ENCODE measurements around the gene ARHGAP33. TPM values are rescaled to one million over a fixed set of nuclear protein-coding genes. Genes with fewer than 3 reads are reported as not detected.

ARHGAP33 gene
- polyA plus RNA-seq, 1 of the 3 experiments (the other 2 are of a cell fraction), result 7.8 TPM

DNA sequence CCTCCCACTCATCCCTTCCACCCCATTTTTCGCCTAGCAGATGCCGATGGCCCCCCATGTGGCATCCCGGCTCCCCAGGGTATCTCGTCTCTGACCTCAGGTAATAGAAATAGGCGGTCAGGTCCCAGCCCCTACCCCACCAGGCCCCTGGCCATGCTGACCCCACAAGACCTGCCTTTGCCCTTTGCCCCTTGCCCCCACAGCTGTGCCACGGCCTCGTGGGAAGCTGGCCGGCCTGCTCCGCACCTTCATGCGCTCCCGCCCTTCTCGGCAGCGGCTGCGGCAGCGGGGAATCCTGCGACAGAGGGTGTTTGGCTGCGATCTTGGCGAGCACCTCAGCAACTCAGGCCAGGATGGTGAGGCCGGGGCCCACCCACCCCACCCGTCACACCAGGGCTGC is 5.4 kb downstream of the ARHGAP33 start:
- no peaks in the 10 kb centered on the region for H3K9me3 ChIP-seq
- no peaks in the 10 kb centered on the region for H3K9me2 ChIP-seq
- H3K4me3 ChIP-seq (ENCODE audit: low read depth in 2 of 2, low read length in 1 of 2), result no peak overlapping the region
- POLR2A ChIA-PET, result no interaction called here
- TF ChIP-seq, protein P1, sequence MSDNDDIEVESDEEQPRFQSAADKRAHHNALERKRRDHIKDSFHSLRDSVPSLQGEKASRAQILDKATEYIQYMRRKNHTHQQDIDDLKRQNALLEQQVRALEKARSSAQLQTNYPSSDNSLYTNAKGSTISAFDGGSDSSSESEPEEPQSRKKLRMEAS (IDR thresholded peaks at IDR 0.05; ENCODE audit: low read depth), result no peak
- TF ChIP-seq ELF1 (IDR thresholded peaks at IDR 0.05) (no peak), PBX3 (IDR thresholded peaks at IDR 0.05) (no peak), TAF1 (IDR thresholded peaks at IDR 0.05; ENCODE audit: borderline replicate concordance, low read depth, low read length) (no peak), RAD21 (IDR thresholded peaks at IDR 0.05; ENCODE audit: low read length) (no peak), NRF1 (IDR thresholded peaks at IDR 0.05; ENCODE audit: low read depth, low read length) (no peak), REST (IDR thresholded peaks at IDR 0.05; ENCODE audit: low read depth, low read length) (no peak)
- 96% methylated on average over 19 of the region's 20 CpGs for WGBS (ENCODE audit: low lambda C conversion rate)
- H3K27me3 ChIP-seq (ENCODE audit: insufficient read depth), result no peaks in the 10 kb centered on the region
- H3K4me2 ChIP-seq, result no peak overlapping the region
- H2AFZ ChIP-seq (ENCODE audit: low read depth), result no peak overlapping the region
- no peaks in the 10 kb centered on the region for H4K20me1 ChIP-seq (ENCODE audit: insufficient read depth)
- DNase-seq, result no peak
- CTCF ChIA-PET, result no interaction called here
- H3K79me2 ChIP-seq (ENCODE audit: insufficient read depth), result peaks cover 13% of the 10 kb centered on the region; the same call in 1 of the 2 replicates
- H3K4me1 ChIP-seq (ENCODE audit: control insufficient read depth in 1 of 2, insufficient read depth in 2 of 2, low read depth in 1 of 2, low read length in 1 of 2), result peaks cover 0 to 9% of the 10 kb centered on the region in 2 experiments; a peak in 2 of 4 replicates
- H3F3A ChIP-seq (replicated peaks; ENCODE audit: insufficient read depth), result no peaks in the 10 kb centered on the region
- no peak overlapping the region for H3K27ac ChIP-seq (ENCODE audit: low read depth in 2 of 2, low read length in 1 of 2)
- H3K36me3 ChIP-seq (replicated peaks in 1 of 2; ENCODE audit: control insufficient read depth in 1 of 2, insufficient read depth in 2 of 2, low read length in 1 of 2), result peaks cover 0 to 8% of the 10 kb centered on the region in 2 experiments
- no peak overlapping the region for H3K9ac ChIP-seq

DNA sequence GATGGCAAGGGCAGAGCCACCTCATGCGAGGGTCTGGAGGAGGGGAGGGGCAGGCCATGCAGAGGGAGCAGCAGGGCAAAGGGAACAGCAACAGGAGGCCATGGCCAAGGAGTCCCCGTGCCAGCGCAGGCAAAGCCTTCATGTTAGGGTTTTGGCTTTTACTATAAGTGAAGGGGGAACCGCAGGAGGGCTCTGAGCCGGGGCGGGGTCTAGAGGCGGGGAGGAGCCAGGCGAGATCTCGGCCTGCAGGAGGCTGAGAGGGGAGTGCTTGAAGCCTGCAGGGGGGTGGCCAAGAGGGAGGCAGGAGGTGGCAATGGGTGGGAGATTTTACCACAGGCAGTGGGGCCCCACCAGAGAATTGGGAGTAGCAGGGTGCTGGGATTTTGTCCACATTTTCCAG is 6.3 kb downstream of the ARHGAP33 start:
- 92% methylated on average over 9 of the region's 9 CpGs for WGBS (ENCODE audit: low lambda C conversion rate)
- Histone ChIP-seq H3K27me3 (ENCODE audit: insufficient read depth) (no peaks in the 10 kb centered on the region), H3K4me1 (ENCODE audit: control insufficient read depth in 1 of 2, insufficient read depth in 2 of 2, low read depth in 1 of 2, low read length in 1 of 2) (peaks cover 0 to 2% of the 10 kb centered on the region in 2 experiments; a peak in 2 of 4 replicates), H3K36me3 (replicated peaks in 1 of 2; ENCODE audit: control insufficient read depth in 1 of 2, insufficient read depth in 2 of 2, low read length in 1 of 2) (peaks cover 0 to 8% of the 10 kb centered on the region in 2 experiments), H3F3A (replicated peaks; ENCODE audit: insufficient read depth) (no peaks in the 10 kb centered on the region), H3K4me2 (no peak overlapping the region), H4K20me1 (ENCODE audit: insufficient read depth) (no peaks in the 10 kb centered on the region), H3K27ac (ENCODE audit: low read depth in 2 of 2, low read length in 1 of 2) (no peak overlapping the region), H3K79me2 (ENCODE audit: insufficient read depth) (peaks cover 6% of the 10 kb centered on the region; the same call in 1 of the 2 replicates), H2AFZ (ENCODE audit: low read depth) (no peak overlapping the region), H3K4me3 (ENCODE audit: low read depth in 2 of 2, low read length in 1 of 2) (no peak overlapping the region), H3K9ac (no peak overlapping the region), H3K9me3 (no peaks in the 10 kb centered on the region), H3K9me2 (no peaks in the 10 kb centered on the region)
- POLR2A ChIA-PET, result no interaction called here
- CTCF ChIA-PET, result no interaction called here
- no peak for TF ChIP-seq USF1 (IDR thresholded peaks at IDR 0.05; ENCODE audit: borderline replicate concordance, low read depth)
- no peak for TF ChIP-seq TEAD4 (IDR thresholded peaks at IDR 0.05; ENCODE audit: borderline replicate concordance, insufficient read depth)
- TF ChIP-seq, protein P2, sequence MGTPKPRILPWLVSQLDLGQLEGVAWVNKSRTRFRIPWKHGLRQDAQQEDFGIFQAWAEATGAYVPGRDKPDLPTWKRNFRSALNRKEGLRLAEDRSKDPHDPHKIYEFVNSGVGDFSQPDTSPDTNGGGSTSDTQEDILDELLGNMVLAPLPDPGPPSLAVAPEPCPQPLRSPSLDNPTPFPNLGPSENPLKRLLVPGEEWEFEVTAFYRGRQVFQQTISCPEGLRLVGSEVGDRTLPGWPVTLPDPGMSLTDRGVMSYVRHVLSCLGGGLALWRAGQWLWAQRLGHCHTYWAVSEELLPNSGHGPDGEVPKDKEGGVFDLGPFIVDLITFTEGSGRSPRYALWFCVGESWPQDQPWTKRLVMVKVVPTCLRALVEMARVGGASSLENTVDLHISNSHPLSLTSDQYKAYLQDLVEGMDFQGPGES (IDR thresholded peaks at IDR 0.05; ENCODE audit: low read depth, low read length), result no peak
- no peak for TF ChIP-seq SIN3A (IDR thresholded peaks at IDR 0.05; ENCODE audit: borderline replicate concordance, low read depth, low read length)
- no peak for TF ChIP-seq NFIC (IDR thresholded peaks at IDR 0.05; ENCODE audit: borderline replicate concordance)
- TF ChIP-seq NRF1 (IDR thresholded peaks at IDR 0.05; ENCODE audit: low read depth, low read length), result no peak
- TF ChIP-seq CHD2 (IDR thresholded peaks at IDR 0.05; ENCODE audit: low read length, partially characterized antibody), result no peak
- no peak for TF ChIP-seq GATA2 (CRISPR knock-in tag; IDR thresholded peaks at IDR 0.05)
- TF ChIP-seq GABPA (IDR thresholded peaks at IDR 0.05; ENCODE audit: low read depth), result no peak
- TF ChIP-seq MEF2A (IDR thresholded peaks at IDR 0.05; ENCODE audit: borderline replicate concordance, low read depth), result no peak
- TF ChIP-seq, protein P1 (IDR thresholded peaks at IDR 0.05; ENCODE audit: low read depth), result no peak
- TF ChIP-seq EP300 (IDR thresholded peaks at IDR 0.05; ENCODE audit: borderline replicate concordance in 1 of 2, low read depth in 1 of 2, low read length in 1 of 2), result no peak
- TF ChIP-seq ELF1 (IDR thresholded peaks at IDR 0.05), result no peak
- no peak for TF ChIP-seq EZH2phosphoT487 (IDR thresholded peaks at IDR 0.05; ENCODE audit: borderline replicate concordance, low read depth)
- no peak for TF ChIP-seq FOXJ3 (CRISPR knock-in tag; IDR thresholded peaks at IDR 0.05)
- TF ChIP-seq FOXM1 (IDR thresholded peaks at IDR 0.05; ENCODE audit: low read depth), result no peak
- no peak for DNase-seq
